Fibroblast of skin of left biceps (primary cell): Measurements from ENCODE around the gene SLC15A5.

Source experiments
- DNase-seq, 2 experiments: peaks; one replicate each; pipeline ENCODE4 v3.0.0-alpha.2; 2013; ENCODE audit warnings: low read depth in 2 of 2

SLC15A5 gene

GRCh38 chr12:16277585-16277984, at the start of gene SLC15A5:
SLC15A5 (minus strand) TSS chr12:16277685; CDS start chr12:16277685, 0 bp downstream.
- no peak for DNase-seq

- DNase-seq = no peak
These were observed 47.9 kb upstream of the SLC15A5 start for GRCh38 chr12:16325426-16325825.

- DNase-seq = no peak
These were observed 47.3 kb upstream of the SLC15A5 start for GRCh38 chr12:16324772-16325171.

GRCh38 chr12:16324272-16324671, 46.8 kb upstream of the SLC15A5 start:
- no peak for DNase-seq

- DNase-seq = no peak
These were observed 46.2 kb upstream of the SLC15A5 start for GRCh38 chr12:16323638-16324037.

- DNase-seq = peak in 1 of 2 experiments; percentile 9
These were observed 45.5 kb upstream of the SLC15A5 start for GRCh38 chr12:16323010-16323409.

GRCh38 chr12:16310934-16311333, 33.4 kb upstream of the SLC15A5 start:
- no peak for DNase-seq

- DNase-seq = no peak
These were observed 30.5 kb upstream of the SLC15A5 start for GRCh38 chr12:16307856-16308475.

- no peak for DNase-seq
These were observed 26.5 kb upstream of the SLC15A5 start for GRCh38 chr12:16303939-16304338.

GRCh38 chr12:16300736-16301135, 23.3 kb upstream of the SLC15A5 start:
- peak; percentile 26 to 36 for DNase-seq

GRCh38 chr12:16300122-16300521, 22.6 kb upstream of the SLC15A5 start:
- DNase-seq = no peak

- DNase-seq = peak; percentile 20 to 22
These were observed 21.9 kb upstream of the SLC15A5 start for GRCh38 chr12:16299403-16299802.

GRCh38 chr12:16297521-16297920, 20.0 kb upstream of the SLC15A5 start:
- no peak for DNase-seq

- no peak for DNase-seq
These were observed 17.0 kb upstream of the SLC15A5 start for GRCh38 chr12:16294376-16294956.

GRCh38 chr12:16291032-16291431, 13.5 kb upstream of the SLC15A5 start:
- no peak for DNase-seq

- DNase-seq = no peak
These were observed 8.1 kb upstream of the SLC15A5 start for GRCh38 chr12:16285586-16285985.

- no peak for DNase-seq
These were observed 5.5 kb upstream of the SLC15A5 start for GRCh38 chr12:16282978-16283377.

- no peak for DNase-seq
These were observed 4.6 kb upstream of the SLC15A5 start for GRCh38 chr12:16282081-16282480.

GRCh38 chr12:16281157-16281556, 3.7 kb upstream of the SLC15A5 start:
- peak; percentile 8 to 18 for DNase-seq

- DNase-seq = no peak
These were observed 5.3 kb downstream of the SLC15A5 start for GRCh38 chr12:16272222-16272621.

GRCh38 chr12:16271062-16271461, 6.4 kb downstream of the SLC15A5 start:
- DNase-seq = no peak

- no peak for DNase-seq
These were observed 7.5 kb downstream of the SLC15A5 start for GRCh38 chr12:16269946-16270345.

- no peak for DNase-seq
These were observed 11.4 kb downstream of the SLC15A5 start for GRCh38 chr12:16266085-16266484.
